DMS79 treated with DMSO at 0.1 percent for 48 hours (cell line): ENCODE results near the gene MAGEB2.
"Not testable (repeated sequence)": the region's sequence is repeated elsewhere in the genome, so short reads cannot be mapped to it uniquely, and the experiment has no call there.

ENCODE experiments used
- DNase-seq: peaks from one replicate; lab custom pipeline; 2025; lab: John Stamatoyannopoulos, UW

Gene MAGEB2, protein sequence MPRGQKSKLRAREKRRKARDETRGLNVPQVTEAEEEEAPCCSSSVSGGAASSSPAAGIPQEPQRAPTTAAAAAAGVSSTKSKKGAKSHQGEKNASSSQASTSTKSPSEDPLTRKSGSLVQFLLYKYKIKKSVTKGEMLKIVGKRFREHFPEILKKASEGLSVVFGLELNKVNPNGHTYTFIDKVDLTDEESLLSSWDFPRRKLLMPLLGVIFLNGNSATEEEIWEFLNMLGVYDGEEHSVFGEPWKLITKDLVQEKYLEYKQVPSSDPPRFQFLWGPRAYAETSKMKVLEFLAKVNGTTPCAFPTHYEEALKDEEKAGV

DNA sequence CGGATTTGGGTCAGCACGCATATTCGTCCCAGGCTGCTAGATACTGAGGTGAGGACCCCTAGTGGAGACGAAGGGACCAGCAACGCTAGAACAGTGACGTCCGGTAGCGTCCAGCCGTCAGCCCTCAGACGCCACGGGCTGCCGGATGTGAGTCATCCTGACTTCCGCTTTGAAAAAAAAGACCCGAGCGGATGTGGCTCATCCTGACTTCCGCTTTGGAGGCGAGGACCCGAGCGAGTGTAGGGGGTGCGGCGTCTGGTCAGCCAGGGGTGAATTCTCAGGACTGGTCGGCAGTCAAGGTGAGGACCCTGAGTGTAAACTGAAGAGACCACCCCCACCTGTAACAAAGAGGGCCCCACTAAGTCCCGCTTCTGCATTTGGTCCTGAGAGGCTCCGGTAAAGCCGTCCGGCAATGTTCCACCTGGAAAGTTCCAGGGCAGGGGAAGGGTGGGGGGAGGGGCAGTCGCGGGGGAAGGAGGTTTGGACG lies at the start of gene MAGEB2:
Gene MAGEB2 (plus strand): TSS at position 207 of the 487 bp plus-strand sequence. CDS start 3,018 bp downstream, outside the sequence.
- no peak for DNase-seq

DNA sequence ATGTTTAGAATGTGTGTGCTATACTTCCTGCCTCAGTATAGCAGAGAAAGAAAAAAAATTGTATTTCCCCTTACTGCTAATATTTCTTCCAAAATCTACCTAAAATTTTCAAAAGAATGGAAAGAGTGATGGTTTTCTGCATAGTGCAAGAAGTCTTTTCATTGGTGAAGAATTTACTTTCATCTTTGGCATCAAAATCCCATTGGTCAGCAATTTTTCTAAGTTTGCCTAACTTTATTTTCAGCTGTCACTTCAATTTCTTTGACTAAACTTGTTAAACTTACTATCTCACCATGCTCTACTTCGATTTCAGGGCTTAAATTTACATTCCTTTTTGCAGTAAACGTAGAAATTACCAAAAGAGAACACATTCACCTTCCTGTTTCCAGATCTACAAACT lies 44.5 kb upstream of the MAGEB2 start:
- no peak for DNase-seq

DNA sequence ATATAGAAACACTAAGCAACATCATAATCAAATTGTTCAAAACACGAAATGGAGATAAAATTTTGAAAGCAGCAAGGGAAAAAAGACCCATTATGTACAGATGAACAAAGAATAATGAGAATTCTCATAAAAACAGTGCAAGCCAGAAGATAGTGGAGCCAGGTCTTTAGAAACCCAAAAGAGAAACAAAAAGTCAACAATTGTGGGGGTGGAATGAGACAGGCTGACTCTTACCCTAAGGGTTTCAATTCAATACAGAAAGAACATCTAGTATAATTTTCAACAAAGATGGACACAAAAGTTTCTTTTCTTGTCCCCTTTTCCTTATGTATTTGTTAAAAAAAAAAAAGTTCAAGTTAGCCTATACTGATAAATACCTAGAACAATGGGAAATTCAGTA lies 34.0 kb upstream of the MAGEB2 start:
- no peak for DNase-seq

DNA sequence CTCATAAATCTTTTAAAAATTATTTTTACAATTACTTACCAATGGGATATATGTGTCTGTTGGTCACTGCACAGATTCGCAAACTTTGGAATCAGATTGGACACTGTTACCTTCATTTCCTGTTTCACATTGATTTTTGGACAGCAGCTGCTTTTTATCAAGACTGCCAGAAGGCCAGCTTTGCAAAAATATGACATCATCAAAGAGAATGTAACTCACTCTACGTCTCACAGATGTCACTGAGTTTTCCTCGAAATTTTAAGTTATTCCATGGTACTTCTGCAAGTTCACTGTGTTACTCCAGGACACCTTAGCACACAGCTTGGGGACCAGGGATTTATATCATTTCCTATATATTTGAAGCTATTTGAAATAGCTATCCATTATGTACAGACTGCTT lies 31.8 kb upstream of the MAGEB2 start:
- no peak for DNase-seq

DNA sequence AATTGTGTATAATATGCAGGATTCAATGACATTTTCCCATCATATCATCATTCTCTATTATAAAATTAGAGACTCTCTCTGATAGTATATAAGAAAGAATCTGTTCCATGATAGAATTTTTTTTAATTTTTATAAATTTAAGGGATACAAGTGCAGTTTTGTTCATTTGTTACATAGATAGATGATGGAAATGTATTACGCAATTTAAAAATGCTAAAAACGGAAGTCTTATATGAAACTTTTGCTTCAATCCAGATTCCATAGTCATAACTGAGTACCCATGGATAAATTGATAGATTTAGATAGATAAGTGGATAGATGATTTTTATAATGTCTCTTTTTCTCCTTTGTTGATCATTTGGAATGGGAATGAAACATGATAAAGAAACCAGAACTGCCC lies 24.9 kb upstream of the MAGEB2 start:
- DNase-seq, result no peak

DNA sequence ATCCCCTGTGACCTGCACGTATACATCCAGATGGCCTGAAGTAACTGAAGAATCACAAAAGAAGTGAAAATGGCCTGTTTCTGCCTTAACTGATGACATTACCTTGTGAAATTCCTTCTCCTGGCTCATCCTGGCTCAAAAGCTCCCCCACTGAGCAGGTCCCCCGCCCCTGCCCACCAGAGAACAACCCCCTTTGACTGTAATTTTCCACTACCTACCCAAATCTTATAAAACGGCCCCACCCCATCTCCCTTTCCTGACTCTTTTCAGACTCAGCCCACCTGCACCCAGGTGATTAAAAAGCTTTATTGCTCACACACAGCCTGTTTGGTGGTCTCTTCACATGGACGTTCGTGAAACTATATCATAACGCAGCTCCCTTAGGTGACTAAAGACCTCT lies 21.5 kb upstream of the MAGEB2 start:
- not testable (repeated sequence) for DNase-seq

DNA sequence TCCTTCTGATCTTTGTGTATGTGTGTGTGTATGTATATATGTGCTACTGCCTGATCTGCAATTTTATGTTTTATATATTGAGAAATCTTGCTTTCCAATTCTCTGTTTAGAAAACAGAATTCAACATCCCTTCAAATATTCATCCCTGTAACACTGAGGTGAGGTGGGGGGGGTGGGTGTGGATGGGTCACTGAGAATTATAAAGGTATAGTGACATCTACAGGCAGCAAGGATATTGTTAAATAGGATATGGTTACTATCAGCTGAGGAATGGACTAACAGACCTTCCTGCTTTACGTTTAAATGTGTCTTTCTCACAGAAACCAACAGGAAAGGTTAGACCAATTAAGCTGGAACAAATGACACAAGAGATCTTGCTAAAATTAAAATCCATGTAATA lies 19.0 kb upstream of the MAGEB2 start:
- DNase-seq, result no peak

DNA sequence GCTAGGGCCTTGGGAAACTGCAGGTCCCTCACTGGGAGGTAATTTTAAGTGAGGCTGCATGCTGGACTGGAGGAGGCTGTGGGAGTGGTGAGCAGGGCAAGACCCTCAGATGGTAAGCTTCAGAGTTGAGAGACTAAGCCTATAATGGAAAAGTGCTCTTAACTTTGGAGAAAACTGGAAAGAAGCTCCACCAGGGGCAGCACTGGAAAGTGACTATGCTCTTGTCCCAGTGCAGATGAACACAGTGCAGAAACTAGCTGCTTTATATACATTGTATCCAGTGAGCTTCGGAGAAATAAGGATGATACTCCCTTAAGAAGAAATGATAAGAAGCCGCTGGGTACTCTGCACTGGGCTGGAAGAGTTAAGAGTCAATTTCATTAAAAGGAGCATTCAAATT lies 3.2 kb upstream of the MAGEB2 start:
- no peak for DNase-seq

DNA sequence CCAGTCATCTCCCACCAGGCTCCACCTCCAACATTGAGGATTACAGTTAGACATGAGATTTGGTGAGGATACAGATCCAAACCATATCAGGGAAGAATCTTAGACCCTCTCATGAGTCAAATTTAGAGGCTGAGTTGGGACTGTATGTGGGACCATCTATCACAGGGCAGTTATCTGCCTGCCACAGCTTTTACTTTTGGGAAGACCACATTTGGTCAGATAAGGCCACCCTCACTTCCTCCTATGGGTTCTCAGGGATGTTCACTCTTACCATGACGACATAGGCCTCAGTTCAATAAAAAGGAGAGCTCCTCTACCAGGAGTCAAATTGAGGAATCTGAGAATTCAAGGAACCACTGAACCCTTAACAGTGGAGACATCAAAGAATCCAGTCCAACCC lies 2.1 kb downstream of the MAGEB2 start:
- no peak for DNase-seq

DNA sequence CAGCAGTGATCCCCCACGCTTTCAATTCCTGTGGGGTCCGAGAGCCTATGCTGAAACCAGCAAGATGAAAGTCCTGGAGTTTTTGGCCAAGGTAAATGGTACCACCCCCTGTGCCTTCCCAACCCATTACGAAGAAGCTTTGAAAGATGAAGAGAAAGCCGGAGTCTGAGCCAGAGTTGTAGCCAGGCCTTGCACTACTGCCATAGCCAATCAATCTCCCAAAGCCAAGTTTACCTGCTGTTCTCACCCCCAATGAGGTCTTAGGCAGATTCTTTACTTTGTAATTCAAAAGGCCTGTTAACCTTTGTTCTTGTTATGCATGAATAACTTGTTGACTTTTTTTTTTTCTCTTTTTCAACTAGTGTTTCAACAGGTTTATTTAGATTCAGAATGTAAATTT lies 4.0 kb downstream of the MAGEB2 start:
- DNase-seq, result no peak

DNA sequence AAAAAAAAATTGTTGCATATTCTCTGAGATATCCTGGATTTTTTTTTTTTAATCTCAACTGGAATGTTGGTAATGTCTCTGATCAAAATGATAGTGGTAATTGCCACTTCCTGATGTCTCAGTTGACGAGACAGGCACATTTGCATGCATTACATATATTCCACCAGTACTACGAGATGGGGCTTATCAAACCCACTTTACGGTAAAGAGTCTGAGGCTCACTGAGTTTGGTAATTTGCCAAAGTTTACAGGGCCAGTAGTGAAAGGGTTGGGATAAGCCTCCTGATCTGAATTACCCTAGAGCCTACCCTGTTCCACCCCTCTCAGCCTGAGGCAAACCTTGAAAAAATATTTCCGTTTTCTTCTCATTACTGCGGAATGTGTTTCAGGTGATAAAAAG lies 5.3 kb downstream of the MAGEB2 start:
- no peak for DNase-seq

DNA sequence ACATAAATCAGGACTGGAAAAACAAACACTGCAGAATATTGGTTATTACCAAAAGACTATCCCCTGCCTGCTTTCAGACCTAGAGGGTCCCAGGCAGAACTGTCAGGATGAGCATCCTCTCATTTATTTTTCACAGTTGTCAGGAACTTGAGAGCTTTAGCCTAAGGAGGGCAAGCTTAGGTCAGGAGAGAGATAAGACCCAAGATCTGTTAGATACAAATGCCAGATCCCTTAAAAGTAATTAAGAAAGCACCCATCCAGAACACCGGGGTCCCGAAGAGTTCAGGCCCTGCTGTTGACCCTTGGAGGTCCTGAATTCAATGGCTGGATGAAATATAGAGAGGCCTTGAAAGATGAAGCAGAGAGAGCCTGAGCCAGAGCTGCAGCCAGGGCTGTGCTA lies 9.2 kb downstream of the MAGEB2 start:
- DNase-seq, result no peak

DNA sequence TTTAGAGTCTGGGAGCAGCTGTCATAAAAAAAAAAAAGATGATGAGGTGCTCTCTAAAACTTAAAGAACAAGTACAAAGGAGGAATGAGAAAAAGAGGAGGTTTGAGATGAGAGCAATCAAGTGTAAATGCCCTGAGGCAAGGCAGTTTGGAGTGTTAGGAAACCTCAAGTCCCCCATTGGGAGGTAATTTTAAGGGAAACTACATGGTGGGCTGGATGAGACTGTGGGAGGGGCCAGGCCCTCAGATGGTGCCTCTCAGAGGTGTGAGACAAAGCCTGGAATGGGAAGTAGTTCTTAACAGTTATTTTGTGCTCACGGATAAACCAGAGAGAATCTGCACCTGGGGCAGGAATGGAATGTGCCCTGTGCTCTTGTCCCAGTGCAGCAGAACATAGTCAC lies 13.2 kb downstream of the MAGEB2 start:
- no peak for DNase-seq

DNA sequence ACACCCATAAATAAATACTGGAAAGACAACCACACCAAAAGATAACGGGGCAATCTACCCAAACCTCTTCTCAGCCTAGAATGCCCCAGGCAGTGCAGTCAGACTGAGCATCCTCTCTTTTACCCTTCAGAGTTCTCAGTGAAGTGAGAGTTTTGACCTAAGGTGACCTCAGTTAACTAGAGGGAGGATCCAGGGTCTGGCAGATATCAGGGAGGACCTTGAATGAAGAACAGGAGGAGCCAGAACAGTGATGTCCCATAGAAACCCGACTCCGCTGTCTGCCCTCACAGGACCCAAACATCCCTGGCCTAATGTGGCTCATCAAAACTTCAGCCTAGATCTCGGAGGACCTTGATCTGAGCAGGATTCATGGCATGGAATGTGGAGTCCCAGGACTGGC lies 15.0 kb downstream of the MAGEB2 start, which contains the start of gene MAGEB3:
Gene MAGEB3 (plus strand): TSS at position 263 of the 400 bp plus-strand sequence. CDS start 5,268 bp downstream, outside the sequence.
- DNase-seq, result no peak

DNA sequence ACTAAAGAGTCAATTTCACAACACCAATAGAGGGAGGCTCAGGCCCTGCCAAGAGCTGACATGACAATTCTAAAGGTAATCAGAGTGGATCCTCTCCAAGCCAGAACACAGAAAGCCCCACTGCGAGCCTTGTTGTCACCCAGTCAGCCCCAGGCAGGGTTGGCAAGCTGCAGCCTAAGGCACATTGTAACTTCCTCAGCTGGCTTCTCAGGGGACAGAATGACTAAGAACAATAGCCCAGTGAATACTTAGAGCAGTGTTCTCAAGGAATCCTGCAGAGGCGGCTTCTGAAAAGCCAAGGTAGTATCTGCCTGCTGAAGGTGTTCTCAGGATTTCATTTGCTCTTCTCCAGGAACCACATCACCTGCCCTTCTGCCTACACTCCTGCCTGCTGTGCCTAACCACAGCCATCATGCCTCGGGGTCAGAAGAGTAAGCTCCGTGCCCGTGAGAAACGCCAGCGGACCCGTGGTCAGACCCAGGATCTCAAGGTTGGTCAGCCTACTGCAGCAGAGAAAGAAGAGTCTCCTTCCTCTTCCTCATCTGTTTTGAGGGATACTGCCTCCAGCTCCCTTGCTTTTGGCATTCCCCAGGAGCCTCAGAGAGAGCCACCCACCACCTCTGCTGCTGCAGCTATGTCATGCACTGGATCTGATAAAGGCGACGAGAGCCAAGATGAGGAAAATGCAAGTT lies 26.5 kb downstream of the MAGEB2 start, which contains the start of gene MAGEB4:
Gene MAGEB4 (plus strand): TSS at position 277 of the 692 bp plus-strand sequence. CDS start 136 bp downstream, at position 413.
- DNase-seq, result no peak

DNA sequence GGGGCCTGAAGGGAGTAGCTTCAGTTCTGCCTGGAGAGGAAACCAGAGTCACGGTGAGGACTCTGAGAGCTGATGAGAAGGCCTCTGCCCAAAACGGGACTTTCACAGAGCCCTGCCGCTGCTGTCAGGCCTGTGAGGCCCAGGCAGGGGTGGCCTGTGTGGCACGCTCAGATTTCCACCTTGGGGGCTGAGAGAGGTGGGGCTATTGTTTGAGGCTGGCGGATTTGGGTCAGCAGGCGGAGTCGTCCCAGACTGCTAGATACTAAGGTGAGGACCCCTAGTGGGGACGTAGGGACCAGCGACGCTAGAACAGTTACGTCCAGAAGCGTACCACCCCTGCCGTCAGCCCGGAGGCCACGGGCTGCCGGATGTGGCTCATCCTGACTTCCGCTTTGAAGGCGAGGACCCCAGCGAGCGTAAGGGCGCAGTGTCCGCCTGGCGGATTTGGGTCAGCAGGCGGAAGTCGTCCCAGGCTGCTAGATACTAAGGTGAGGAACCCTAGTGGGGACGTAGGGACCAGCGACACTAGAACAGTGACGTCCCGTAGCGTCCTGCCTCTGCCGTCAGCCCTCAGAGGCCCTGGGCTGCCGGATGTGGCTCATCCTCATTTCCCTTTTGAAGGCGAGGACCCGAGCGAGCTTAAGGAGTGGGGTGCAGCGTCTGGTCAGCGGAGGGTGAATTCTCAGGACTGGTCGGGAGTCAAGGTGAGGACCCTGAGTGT lies 31.6 kb downstream of the MAGEB2 start, which contains the start of gene MAGEB1:
Gene MAGEB1 (plus strand): TSS at position 378 of the 721 bp plus-strand sequence. CDS start 3,348 bp downstream, outside the sequence.
- no peak for DNase-seq

DNA sequence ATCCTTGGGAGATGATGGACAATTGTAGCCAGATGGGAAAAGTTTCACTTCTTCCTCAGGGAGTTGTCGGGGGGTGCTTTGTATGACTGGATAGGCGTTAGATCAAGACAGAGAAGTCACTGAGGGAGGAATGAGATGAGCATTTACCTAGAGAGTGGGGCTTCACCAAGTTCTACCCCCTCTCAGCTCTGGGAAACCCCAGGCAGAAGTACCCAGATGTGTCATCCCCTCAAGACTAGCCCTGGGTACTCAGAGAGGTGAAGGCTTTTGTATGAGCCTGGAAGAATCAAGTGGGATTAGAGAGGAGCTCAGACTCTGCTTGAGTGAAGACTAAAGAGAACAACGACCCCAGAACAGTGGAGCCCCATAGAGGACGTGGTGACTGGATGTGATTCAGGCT lies 33.5 kb downstream of the MAGEB2 start:
- no peak for DNase-seq

DNA sequence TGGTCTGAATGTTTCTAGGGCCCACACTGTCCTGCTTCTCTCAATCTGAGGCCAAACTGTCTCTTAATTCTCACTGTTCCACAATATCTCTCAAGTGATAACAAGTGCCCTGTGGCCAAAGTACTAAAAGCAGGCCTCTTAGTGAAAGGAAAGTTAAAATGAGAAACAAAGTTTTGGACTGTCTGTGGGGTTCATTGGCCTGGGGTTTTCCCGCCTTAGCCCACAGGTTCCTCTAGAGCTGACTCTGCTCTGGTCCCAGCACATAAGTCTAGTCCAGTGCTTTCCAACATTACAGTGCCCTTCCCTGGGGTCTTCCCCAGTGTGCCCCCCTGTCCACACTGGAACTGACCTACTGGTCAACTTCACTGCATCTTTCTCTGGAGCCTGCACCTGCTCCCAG lies 37.9 kb downstream of the MAGEB2 start:
- no peak for DNase-seq

DNA sequence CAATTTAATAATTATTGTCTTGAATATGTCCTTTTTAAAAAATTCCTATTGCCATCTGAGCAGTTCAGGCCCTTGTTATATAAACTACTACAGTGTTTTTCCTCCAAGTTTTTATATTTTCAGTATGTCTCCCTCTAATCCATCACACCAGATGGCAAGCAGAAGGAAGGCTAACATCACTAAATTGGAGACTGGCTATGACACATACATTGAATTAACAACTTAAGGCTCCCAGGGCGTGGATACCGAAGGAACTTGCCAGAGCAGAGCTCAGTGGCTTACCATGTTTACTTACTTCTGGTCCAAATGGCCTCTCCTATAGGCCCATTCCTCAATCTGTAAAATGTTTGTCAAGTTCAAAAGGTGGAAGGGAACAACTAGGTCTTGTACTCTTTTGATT lies 44.6 kb downstream of the MAGEB2 start:
- no peak for DNase-seq

DNA sequence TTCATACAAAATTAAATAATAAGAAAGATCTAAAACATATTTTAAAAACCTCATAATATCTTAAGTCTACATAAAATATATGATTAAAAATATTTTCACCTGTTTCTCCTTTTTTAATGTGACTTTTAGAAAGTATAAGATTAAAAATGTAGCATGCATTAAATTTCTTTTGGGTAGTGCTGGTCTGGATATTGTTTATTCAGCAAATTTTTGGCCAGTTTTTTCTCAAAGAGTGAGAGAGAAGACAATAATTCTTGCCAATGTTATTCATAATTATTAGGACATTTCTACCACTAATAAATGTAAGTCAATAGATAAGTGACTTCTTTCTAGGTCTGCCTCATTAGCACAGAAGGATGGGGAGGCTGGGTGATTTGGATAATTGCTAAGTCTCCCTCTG lies 45.6 kb downstream of the MAGEB2 start:
- DNase-seq, result no peak

DNA sequence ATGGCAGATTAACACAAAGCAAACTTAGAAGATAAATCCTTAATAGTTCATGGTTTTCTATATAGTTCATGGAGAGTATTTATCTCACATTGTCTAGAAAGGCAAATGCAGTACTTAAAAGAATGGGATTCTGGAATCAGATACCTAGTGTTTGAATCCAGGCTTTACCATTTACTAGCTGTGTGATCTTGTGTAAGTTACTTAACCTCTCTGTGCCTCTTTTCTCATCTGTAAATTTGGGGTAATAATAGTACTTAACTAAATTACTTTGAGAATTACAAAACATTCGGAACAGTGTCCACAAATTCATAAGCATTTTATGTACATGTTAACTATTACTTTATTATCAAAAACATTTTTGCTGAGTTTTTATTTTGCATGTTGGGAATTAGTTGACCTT lies 47.4 kb downstream of the MAGEB2 start:
- no peak for DNase-seq
